Fibroblast of lung (primary cell): ENCODE results near the gene CCM2L. TPM values are rescaled to one million over a fixed set of nuclear protein-coding genes. Genes with fewer than 3 reads are reported as not detected.

Experiments
- DNase-seq, 2 donors: peaks; one replicate each; pipeline versions ENCODE4 v3.0.0 to v3.0.0-alpha.2; 2010; ENCODE audit warnings: low read depth in 2 of 2
- H2AFZ ChIP-seq: 2 replicates; pipeline ENCODE4 v1.5.1; 2012; ENCODE audit warnings: low read length, control low read depth, inconsistent platforms
- H3K27ac ChIP-seq: 2 replicates; pipeline ENCODE4 v1.5.1; 2011; ENCODE audit warnings: low read length, control low read depth; ENCODE audit not compliant: insufficient read depth
- H3K27me3 ChIP-seq: 2 replicates; pipeline ENCODE4 v1.5.1; 2011; ENCODE audit warnings: mild to moderate bottlenecking, low read length; ENCODE audit not compliant: control insufficient read depth, insufficient read depth
- H3K36me3 ChIP-seq: 2 replicates; pipeline ENCODE4 v1.5.1; 2011; ENCODE audit warnings: low read length; ENCODE audit not compliant: control insufficient read depth, insufficient read depth
- H3K4me1 ChIP-seq: 2 replicates; pipeline ENCODE4 v1.5.1; 2011; ENCODE audit warnings: low read length; ENCODE audit not compliant: control insufficient read depth, insufficient read depth; ENCODE audit errors: extremely low read depth
- H3K4me2 ChIP-seq: 2 replicates; pipeline ENCODE4 v1.5.1; 2011; ENCODE audit warnings: low read length, control low read depth; ENCODE audit not compliant: insufficient read depth; ENCODE audit errors: extremely low read depth
- H3K4me3 ChIP-seq, 4 experiments: fragments of 200-600 bp in 1 of 4; sonication (generic) in 1 of 4; replicated peaks in 1 of 4; 2 replicates each; pipeline ENCODE4 v1.5.1; 2011 to 2016; ENCODE audit warnings: low read length in 4 of 4, low read depth in 3 of 4, mild to moderate bottlenecking in 3 of 4, control low read depth in 2 of 4, inconsistent platforms in 1 of 4, mixed read lengths in 1 of 4; ENCODE audit not compliant: insufficient read depth in 1 of 4; ENCODE audit errors: control extremely low read depth in 1 of 4
- H3K79me2 ChIP-seq: 2 replicates; pipeline ENCODE4 v1.5.1; 2012; ENCODE audit warnings: mild to moderate bottlenecking, low read length, inconsistent platforms; ENCODE audit not compliant: control insufficient read depth, insufficient read depth
- H3K9ac ChIP-seq: 2 replicates; pipeline ENCODE4 v1.5.1; 2011; ENCODE audit warnings: mild to moderate bottlenecking, low read length, control low read depth; ENCODE audit not compliant: insufficient read depth
- H3K9me3 ChIP-seq: 2 replicates; pipeline ENCODE4 v1.5.1; 2012; ENCODE audit warnings: low read depth, low read length; ENCODE audit not compliant: control insufficient read depth, insufficient read depth
- H4K20me1 ChIP-seq: 2 replicates; pipeline ENCODE4 v1.5.1; 2011; ENCODE audit warnings: low read length; ENCODE audit not compliant: control insufficient read depth, insufficient read depth; ENCODE audit errors: extremely low read depth
- EZH2 ChIP-seq: IDR thresholded peaks from 2 replicates; pipeline ENCODE4 v1.5.1; 2012; ENCODE audit warnings: low read length, control low read depth, mild to moderate bottlenecking; ENCODE audit errors: missing control alignments
- polyA plus RNA-seq, 2 donors: library from polyadenylated mRNA; depleted of rRNA in 1 of 2; stranded (reverse) in 1 of 2; unstranded in 1 of 2; fragments of >200 nt; gene quantifications; 2 replicates each; pipeline ENCODE4 v1.2.1, GENCODE V29; 2011 to 2012; ENCODE audit warnings: missing spikeins in 1 of 2
- total RNA-seq: library from RNA; depleted of rRNA; stranded (reverse); fragments of >200 nt; gene quantifications from 2 replicates; pipeline ENCODE4 v1.2.1, GENCODE V29; 2014
- TF ChIP-seq, protein P1 (sequence below), 2 donors: IDR thresholded peaks in 1 of 2; conservative IDR thresholded peaks in 1 of 2; 1 replicate in 1 of 2; 2 replicates in 1 of 2; pipeline ENCODE4 v1.5.1; 2011 to 2012; ENCODE audit warnings: low read length in 2 of 2, control low read depth in 1 of 2, inconsistent platforms in 1 of 2, low read depth in 1 of 2, mild to moderate bottlenecking in 1 of 2

The CCM2L gene
- total and polyA plus RNA-seq, 2 donors (not counting 1 experiment from before 2014, with no cell fraction given), result not detected

DNA sequence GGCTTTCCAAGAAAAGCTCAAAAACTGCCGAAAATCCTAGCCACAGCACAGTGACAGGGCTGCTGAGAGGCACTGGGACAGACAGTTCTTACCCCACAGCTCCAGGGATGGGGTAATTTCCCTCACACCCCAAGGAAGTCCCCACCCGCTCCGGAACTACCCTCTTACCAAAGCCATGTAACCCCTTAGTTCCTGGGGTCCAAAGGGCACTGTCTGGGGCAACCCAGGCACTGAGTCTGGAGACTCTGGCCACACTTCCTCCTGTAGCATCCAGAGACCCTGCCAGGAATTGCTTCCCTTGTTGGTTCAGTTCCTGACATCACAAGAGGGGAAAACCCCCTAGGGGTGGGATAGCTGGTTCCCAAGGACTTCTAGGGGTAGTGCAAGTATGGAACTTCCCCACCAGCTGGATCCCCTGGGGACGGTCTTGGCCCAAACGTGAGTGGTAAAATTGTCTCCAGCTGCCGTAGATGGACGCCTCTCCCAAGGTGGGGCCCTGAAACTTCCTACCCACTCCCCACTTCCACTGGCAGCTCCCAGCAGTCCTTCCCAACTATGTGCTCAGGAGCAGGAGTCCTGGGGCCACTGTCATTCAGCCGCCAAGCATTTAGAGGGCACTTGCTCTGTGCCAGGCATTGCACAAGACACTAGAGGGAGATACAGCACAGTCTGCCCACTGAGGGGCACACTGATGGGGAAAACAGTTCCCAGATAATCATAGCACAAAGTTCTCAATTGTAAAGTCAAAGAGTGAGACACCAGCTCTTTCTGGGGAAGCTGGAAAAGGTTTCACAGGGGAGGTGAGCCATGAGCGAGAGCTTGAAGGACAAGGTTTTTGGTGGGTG is 24.6 kb downstream of the CCM2L start:
- Histone ChIP-seq H3K36me3 (no peaks in the 10 kb centered on the region), H3K4me3 (no peak overlapping the region), H3K4me2 (no peak overlapping the region), H3K27ac (no peak overlapping the region), H2AFZ (no peak overlapping the region), H3K27me3 (peaks cover 45% of the 10 kb centered on the region), H4K20me1 (no peaks in the 10 kb centered on the region), H3K9me3 (no peaks in the 10 kb centered on the region), H3K9ac (no peak overlapping the region), H3K4me1 (no peaks in the 10 kb centered on the region), H3K79me2 (no peaks in the 10 kb centered on the region)
- no peak for TF ChIP-seq EZH2
- TF ChIP-seq, protein P1, sequence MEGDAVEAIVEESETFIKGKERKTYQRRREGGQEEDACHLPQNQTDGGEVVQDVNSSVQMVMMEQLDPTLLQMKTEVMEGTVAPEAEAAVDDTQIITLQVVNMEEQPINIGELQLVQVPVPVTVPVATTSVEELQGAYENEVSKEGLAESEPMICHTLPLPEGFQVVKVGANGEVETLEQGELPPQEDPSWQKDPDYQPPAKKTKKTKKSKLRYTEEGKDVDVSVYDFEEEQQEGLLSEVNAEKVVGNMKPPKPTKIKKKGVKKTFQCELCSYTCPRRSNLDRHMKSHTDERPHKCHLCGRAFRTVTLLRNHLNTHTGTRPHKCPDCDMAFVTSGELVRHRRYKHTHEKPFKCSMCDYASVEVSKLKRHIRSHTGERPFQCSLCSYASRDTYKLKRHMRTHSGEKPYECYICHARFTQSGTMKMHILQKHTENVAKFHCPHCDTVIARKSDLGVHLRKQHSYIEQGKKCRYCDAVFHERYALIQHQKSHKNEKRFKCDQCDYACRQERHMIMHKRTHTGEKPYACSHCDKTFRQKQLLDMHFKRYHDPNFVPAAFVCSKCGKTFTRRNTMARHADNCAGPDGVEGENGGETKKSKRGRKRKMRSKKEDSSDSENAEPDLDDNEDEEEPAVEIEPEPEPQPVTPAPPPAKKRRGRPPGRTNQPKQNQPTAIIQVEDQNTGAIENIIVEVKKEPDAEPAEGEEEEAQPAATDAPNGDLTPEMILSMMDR (conservative IDR thresholded peaks at IDR 0.05 in 1 of 2, IDR thresholded peaks at IDR 0.05 in 1 of 2; ENCODE audit: low read depth in 1 of 2, low read length in 2 of 2), result no peak
- DNase-seq, result no peak

DNA sequence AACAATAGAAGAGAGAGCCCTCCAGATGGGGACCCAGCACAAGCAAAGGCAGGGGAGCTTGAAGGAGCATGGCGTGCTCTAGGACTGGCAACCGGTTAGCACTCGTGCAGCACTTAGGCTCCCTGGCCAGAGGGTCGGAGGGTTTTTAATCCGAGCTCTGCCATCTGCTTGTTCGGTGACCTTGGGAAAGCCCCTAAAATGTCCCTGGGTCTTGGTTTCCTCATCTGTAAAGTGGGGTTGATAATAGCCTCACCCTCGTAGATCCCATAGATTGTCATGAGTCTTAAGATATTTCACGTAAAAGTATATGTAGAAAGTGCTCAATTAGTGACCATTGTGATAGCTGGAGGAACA is 25.2 kb downstream of the CCM2L start:
- Histone ChIP-seq H3K9ac (no peak overlapping the region), H3K27ac (no peak overlapping the region), H3K9me3 (no peaks in the 10 kb centered on the region), H3K4me2 (no peak overlapping the region), H3K36me3 (no peaks in the 10 kb centered on the region), H4K20me1 (no peaks in the 10 kb centered on the region), H3K27me3 (peaks cover 40% of the 10 kb centered on the region), H3K4me3 (no peak overlapping the region), H3K79me2 (no peaks in the 10 kb centered on the region), H2AFZ (no peak overlapping the region), H3K4me1 (no peaks in the 10 kb centered on the region)
- no peak for DNase-seq
- TF ChIP-seq, protein P1 (conservative IDR thresholded peaks at IDR 0.05 in 1 of 2, IDR thresholded peaks at IDR 0.05 in 1 of 2; ENCODE audit: low read depth in 1 of 2, low read length in 2 of 2), result no peak
- TF ChIP-seq EZH2, result no peak

- H3K4me3 ChIP-seq, result no peak overlapping the region
- no peak overlapping the region for H3K4me2 ChIP-seq
- DNase-seq, result no peak
- H4K20me1 ChIP-seq, result no peaks in the 10 kb centered on the region
- TF ChIP-seq, protein P1 (conservative IDR thresholded peaks at IDR 0.05 in 1 of 2, IDR thresholded peaks at IDR 0.05 in 1 of 2; ENCODE audit: low read depth in 1 of 2, low read length in 2 of 2), result no peak
- no peak for TF ChIP-seq EZH2
- no peak overlapping the region for H3K27ac ChIP-seq
- H3K79me2 ChIP-seq, result no peaks in the 10 kb centered on the region
- no peak overlapping the region for H2AFZ ChIP-seq
- no peaks in the 10 kb centered on the region for H3K4me1 ChIP-seq
- peaks cover 40% of the 10 kb centered on the region for H3K27me3 ChIP-seq
- H3K9ac ChIP-seq, result no peak overlapping the region
- H3K36me3 ChIP-seq, result no peaks in the 10 kb centered on the region
- H3K9me3 ChIP-seq, result no peaks in the 10 kb centered on the region
Observed at GRCh38 chr20:32036252-32036651, 26.0 kb downstream of the CCM2L start.
